ENCODE measurements around the gene DCBLD1.

Gene DCBLD1

DNA sequence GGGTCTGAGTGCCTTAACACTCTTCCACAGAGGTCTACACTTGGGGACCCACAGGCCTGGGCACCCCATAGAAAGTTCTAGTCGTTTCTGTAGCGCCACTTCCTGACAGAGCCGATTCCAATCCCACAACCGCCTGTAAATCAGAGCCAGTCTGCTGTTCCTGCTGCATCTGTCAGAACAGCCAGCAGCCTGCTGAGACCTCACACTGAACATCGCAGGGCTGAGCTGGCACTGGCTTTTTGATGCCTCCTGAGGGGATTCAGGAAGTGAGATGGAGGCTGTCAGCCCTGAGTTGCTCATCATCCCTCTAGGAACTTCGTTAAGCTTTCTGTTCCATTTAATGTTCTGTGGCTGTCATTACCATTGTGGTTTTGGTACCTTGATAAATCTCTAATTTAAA is 48.9 kb downstream of the DCBLD1 start:
- no peak for DNase-seq (ENCODE audit: low spot score)

DNA sequence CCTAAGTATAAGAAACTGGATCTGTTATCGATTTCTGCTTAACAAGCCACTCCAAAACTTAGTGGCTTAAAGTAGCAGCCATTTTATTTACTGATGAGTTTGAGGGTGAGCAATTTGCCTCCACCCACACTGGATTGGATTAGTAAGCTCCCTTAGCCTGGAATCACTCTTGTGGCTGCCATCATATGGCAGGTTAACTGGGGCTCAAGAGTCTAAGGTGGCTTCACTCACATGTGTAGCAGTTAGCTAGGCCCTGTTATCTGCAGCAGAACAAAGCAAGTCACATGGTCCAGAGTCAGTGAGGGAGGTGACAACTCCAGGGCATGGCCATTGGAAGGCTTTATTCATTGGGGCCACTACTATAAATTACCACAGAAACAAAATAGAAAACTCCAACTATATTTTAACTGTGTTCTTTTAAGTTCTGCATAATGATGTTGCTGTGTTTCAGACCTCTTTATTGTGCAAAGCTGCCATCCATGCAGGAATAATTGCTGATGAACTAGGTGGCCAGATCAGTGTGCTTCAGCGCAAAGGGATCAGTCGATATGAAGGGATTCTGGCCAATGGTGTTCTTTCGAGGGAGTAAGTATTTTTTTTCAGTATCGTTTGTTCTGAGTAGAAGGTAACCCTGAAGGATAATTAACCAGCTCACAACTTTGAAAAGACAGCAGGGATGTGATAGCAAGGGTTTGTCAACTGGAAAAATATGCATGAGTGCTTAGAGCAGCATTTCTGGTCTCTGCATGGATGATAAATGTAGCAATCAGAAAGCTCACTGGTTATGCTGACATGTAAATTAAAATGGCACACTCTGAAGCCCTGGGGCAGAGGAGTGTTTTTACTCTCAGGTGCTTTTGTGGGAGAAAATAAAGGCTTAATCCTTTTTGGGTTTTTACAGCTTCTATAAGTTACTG is 49.6 kb downstream of the DCBLD1 start:
- no peak for DNase-seq (ENCODE audit: low spot score)

DNA sequence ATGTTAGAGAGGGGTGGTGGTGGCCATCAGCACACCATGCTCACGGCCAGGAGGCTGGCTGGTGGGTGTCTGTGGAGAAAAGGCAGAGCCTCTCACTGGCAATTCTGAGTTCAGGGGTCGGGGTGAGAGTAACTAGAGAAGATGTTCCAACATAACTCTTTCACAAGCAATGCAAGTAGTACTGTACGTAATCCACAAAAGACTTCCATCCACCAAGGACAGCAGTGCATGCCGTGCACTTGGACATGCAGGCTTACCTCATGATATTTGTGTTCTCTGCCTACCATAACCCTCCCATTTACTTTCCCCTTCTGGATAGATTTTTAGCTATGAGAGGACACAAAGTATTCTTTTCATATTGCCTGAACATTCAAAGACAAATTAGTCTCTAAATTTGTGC is 51.3 kb downstream of the DCBLD1 start:
- no peak for DNase-seq (ENCODE audit: low spot score)

DNA sequence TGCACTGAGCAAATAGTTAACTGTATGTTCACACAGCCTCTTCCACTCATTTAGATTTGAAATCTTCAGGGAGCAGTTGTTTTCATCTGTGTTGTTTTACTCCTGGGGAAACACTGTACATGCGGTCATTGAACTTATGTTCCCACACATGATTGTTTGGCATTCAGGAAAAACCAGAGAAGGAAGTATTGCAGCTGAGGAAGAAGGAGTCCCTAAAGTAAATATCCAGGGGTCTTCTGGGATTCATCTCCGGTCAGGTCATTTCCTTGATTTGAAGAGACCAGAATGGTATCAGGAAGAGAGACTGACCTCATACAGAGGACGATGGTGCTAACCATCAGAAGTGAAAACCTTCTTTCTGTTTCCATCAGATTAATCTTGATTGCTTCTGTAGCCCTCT is 52.5 kb downstream of the DCBLD1 start:
- no peak for DNase-seq (ENCODE audit: low spot score)

DNA sequence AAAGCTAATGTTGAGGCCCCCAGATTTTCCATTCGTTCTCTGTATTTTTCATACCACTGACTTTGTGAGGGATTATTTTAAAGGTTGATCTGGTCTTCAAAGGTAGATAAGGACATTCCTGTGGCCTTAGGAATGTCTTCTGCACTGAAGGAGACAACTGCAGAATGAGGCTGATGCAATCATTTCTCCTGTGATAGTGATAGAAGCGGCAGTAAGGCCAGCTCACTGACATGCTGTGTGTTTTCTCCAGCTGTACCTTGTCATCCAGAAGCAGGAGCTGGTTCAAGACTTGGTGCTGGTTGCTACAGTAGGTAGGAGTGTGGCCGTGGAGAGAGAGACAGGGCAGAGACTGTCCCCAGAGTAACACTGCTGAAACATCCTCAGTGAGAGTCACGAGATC is 53.8 kb downstream of the DCBLD1 start:
- no peak for DNase-seq (ENCODE audit: low spot score)

DNA sequence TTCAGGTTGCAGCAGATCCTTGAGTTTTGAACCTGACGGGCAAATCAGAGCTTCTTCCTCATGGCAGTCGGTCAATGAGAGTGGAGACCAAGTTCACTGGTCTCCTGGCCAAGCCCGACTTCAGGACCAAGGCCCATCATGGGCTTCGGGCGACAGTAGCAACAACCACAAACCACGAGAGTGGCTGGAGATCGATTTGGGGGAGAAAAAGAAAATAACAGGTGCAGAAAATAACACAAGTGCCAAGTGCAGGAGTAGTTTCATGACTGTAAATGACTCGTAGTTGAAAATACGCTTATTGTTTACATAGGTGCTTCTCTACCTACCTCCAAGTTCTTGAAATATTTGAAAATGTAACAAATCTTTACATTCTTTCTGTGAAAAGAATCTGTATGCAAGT is 56.1 kb downstream of the DCBLD1 start:
- DNase-seq (ENCODE audit: low spot score): no peak

DNA sequence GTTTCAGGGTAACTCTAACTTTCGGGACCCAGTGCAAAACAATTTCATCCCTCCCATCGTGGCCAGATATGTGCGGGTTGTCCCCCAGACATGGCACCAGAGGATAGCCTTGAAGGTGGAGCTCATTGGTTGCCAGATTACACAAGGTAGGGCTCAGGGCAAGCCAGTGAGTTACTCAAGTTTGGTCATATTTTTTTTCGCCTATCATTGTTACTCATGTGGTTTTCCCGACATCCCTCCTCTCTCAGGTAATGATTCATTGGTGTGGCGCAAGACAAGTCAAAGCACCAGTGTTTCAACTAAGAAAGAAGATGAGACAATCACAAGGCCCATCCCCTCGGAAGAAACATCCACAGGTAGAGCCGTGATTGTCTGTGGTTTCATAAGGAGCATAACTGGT is 58.2 kb downstream of the DCBLD1 start:
- DNase-seq (ENCODE audit: low spot score): no peak

DNA sequence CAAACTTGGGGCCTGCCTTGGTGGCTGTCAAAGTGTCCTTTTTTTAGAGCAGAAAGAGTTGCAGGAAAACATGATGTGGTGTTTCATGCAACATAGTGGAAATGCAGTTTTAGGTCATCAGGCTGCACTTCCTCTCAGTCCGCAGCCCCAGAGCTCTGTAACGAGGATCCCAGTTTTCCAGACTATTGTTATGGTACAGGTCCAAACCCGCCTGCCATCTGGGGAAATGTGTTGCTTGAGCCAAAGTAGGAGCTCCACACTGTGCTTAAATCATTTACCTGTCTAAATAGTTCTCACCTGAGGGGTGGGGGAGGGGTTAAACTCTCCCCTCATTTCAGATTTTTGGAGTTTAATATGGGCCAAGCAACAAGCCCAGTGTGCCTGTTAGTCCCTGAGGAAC is 60.0 kb downstream of the DCBLD1 start:
- DNase-seq (ENCODE audit: low spot score): no peak

DNA sequence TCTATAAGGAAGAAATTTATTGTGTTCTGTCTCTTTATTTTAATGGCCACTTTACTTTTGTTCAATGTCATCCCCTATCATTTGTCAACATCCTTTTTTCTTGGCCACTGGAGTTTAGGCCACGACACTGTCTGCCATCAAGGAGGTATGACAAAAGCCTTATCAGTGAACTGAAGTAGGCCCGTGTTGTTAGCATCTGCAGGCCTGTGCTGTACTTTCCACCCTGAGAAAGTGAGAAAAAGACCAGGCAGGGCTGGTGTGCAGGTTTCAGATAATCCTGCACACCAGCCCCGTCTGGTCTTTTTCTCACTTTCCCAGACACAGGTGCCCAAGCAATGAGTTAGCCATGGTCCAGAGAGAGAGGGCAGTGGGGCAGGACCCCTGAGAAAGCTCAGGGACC is 62.2 kb downstream of the DCBLD1 start:
- no peak for DNase-seq (ENCODE audit: low spot score)

DNA sequence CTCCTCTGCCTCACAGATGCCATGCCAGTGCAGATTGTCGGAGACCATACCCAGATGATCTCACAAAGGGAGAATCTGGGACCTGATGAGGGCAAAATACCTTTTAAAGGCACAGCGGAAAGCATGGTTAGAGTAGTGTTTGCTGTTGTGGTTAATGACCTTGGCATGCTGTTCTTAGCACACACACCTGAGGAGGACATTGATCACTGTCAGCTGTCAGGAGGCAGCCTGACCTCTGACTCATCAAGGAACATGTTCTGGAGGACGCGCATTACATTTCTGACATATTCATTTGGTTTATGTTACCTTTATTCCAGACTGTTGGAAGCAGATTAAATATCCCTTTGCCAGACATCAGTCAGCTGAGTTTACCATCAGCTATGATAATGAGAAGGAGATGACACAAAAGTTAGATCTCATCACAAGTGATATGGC is 62.7 kb downstream of the DCBLD1 start:
- no peak for DNase-seq (ENCODE audit: low spot score)

DNA sequence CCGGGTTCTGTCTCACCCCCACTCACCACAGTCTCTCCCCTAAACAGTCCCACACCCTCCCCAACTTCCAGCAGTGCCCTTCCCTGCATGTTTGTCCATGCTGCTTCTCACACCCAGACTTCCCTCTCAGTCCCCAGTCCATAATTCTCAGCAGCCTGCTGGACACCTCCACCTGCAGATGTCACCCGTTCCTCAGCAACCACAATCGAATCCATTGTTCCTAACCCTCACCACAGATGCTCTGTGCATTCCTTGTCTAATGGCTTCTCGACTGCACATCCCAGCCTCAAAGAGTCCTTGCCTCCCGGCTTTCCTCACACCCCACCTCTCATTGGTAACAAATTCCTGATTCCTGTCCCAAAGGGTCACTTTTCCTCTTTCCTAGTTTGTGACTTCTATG is 64.2 kb downstream of the DCBLD1 start:
- no peak for DNase-seq (ENCODE audit: low spot score)

DNA sequence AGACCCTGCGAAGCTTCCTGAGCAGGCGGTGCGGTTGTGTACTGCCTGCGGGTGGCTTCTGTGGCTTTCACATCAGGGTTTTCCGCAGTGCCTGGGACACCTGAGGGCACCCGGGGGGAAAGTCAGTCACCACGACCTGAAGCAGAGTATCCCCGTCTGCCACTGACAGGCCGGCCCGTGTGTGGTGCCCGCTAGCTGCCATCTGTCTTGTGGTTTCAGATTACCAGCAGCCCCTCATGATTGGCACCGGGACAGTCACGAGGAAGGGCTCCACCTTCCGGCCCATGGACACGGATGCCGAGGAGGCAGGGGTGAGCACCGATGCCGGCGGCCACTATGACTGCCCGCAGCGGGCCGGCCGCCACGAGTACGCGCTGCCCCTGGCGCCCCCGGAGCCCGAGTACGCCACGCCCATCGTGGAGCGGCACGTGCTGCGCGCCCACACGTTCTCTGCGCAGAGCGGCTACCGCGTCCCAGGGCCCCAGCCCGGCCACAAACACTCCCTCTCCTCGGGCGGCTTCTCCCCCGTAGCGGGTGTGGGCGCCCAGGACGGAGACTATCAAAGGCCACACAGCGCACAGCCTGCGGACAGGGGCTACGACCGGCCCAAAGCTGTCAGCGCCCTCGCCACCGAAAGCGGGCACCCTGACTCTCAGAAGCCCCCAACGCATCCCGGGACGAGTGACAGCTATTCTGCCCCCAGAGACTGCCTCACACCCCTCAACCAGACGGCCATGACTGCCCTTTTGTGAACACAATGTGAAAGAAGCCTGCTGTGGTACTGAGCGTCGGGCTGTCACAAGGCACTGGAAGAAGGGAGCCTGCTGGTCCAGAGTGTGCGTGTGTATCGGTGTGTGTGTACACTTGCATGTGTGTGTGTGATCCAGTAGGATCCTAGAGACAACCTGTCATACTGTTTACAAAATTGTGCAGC is 65.5 kb downstream of the DCBLD1 start:
- DNase-seq (ENCODE audit: low spot score): peak; percentile 79

DNA sequence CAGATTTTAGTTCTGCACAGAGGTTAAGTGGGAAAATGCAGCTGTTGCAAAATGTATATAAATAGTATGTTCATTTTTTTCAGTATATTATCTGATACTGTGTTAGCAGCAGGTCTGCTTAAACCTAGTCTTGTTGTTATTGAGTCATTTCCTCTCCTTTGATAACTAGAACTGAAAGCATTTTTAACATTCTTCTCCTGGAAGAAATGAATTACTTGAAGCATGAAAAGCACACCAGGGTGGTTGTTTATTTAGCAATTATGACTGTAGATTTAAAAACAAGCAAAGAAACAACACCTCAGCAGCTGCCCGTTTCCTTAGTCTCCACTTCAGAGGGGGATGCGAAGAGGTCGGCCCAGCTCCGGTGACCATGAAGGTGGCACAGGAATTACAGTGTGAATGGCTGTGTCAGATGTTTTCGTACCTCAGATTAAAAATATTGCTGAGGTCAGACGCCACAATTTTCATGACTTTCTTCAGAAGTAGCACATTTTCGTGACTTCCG is 66.4 kb downstream of the DCBLD1 start:
- DNase-seq (ENCODE audit: low spot score): no peak

DNA sequence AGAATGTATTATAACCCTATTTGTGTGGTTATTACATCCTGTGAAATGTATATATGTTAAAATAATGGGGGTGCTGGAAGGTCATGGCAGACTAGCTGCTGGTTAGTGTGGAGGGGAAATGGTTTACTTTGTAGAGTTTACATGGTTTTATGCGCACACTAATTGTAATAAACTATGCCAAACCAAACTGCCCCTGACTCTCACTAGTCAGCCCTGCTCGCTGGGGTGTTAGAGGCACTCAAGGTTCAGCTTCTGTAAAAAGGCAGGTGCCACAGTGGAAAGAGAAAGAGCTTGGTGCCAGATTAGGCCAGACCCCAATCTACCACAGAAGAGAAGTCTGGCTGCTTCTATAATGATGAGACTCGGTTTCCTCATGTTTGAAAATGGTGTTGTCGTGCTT is 67.1 kb downstream of the DCBLD1 start:
- DNase-seq (ENCODE audit: low spot score): no peak

DNA sequence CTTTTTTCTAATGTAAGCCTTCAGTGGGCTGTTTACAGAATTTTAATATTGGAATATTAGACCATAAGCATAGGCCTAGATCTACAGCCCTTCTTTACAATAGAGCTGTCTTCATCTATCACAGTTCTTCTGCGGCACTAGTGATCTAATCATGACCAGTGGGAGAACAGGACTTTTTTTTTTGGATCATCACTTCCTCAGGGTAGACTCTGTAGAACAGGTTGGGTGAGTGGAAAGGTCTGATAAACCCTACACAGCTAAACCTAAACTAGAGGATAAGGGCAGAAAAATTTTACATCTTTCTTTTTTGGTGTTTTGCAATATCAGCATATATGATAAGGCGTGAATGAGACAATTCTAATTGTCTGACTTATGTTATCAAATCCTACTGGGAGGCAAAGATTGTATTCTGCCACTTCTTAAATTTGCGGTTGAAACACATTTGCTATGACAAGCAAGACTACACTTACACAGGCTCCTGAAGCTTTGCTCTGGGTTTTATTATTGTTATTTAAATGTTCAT is 67.7 kb downstream of the DCBLD1 start:
- DNase-seq (ENCODE audit: low spot score): no peak

DNA sequence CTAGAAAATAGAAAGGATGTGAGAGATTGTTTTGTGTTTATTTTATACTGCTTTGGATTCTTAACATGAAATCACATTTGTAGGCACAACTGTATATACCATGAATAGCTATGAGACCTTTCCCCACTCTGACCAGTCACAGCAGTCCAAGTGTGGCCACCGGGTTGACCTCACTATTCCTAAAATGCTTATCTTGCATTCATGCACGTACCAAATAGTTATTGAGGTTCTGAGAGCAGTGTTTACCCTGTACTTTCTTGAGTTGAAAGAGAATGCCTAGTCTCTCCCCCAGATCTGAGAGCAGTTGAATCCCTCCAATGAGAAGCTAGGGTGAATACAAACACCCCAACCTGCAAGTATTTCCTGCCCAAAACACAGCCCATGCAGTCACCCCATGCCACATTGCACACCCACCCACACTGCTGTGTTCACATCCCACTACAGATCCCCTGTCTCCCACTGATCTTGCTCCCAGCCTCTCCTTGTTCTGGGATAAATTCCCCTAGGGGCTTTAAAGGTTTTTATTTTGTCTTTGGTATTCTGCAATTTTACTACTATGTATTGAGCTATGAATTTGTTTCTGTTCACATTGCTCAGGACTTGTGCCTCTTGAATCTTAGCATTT is 68.3 kb downstream of the DCBLD1 start:
- no peak for DNase-seq (ENCODE audit: low spot score)

DNA sequence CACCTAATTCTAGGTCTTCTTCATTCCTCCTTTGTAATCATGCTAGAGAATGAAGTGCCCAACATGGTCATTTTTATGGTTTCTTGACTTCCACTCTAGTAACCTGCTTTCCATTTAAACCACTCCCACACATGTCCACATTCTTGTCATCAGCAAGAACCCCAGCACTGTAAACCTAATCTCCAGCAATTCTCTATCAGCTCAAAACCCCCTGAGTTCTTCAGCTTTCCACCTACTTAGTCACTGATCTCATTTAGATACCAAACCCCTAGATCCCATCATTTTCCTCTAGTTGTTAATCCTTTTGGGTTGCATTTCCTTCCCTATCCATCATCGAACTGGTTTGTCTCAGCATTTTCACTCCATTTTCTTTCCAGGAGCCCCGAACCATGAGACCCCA is 70.1 kb downstream of the DCBLD1 start:
- no peak for DNase-seq (ENCODE audit: low spot score)

DNA sequence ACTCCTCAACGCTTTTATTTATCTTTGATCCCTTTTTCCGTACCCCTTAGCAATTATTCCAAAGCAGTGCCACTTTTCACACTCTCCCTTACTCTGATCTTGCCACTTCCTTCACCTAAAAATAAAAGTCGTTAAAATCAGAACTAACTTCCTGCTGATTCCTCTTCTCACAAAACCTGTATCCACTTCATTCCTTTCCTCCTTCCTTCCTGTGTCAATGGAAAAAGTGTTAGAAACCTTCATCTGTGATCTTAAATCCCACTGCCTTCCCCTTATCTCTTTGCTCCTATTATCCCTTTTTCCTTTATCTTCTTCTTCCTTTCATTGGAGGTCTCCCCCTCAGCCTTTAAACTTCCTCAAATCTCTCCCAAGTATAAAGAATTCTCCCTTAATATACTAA is 70.7 kb downstream of the DCBLD1 start:
- DNase-seq (ENCODE audit: low spot score): no peak

DNA sequence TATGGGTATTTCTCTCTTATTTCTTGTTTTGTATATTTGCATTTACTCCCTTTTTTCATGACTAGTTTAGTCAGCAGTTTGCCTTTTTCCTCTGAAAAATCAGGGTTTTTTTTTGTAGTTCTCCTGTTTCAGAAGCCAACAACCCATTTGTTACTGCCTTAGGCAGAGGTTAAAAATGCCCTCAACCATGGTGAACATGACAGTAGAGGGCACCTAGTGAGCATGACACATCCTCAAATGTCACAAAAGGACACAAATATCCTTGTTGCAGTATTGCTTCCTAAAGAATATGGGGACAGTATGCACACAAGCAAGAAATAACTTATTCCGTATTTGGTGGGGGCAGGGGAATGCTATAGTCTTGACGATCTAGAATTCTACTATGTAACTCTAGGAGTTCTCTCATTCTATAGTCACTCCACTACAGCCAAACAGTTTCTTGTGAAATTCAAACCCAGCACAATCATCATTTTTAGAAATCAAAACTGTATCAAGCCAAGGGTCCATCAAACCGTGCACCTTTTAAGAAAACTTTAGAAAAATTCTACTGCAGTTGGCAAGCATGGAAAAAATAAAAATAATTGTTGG is 72.9 kb downstream of the DCBLD1 start:
- no peak for DNase-seq (ENCODE audit: low spot score)

DNA sequence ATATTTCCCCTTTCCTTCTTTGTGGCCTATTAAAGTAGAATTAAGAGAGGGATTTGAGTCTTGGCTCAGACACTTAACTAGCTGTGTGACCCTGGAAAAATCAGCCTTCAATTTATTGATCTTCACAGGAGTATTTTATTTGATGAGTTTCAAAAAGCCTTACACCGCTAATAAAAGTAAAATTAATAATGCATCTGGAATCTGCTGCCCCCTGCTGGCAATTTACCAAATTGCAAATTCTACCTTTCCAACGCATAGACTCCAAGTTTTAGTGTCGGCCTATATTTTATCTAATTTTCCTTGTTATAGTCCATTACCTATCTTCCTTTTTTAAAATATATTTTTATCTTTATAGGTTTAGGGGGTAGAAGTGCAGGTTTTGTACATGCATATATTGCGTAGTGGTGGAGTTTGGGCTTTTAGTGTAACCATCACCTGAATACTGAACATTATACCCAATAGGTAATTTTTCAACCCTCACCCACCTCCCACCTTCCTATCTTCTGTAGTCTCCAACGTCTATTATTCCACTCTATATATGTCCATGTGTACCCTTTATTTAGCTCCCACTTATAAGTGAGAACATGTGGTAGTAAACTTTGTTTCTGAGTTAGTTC is 73.5 kb downstream of the DCBLD1 start:
- no peak for DNase-seq (ENCODE audit: low spot score)

DNA sequence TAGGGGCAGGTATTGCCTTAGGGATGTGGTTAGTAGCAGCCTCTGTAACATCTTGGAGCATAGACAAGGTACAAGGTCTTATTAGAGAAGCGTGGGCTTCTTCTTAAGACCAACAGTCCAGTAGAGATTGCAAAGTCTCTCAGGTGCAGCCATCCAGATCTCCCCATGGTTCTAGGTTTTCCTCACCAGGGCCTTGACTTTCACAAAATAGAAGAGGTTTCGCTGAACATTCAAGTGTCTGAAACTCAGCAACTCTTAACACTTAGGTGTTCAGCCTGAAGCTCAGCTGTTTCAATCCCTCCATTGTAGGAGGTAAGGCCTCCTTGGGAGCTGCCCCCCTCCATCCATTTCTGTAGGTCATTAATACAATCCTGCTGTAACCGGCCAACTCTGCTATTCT is 75.5 kb downstream of the DCBLD1 start:
- no peak for DNase-seq (ENCODE audit: low spot score)
